A673 (cell line): Measurements from ENCODE around the gene ADCYAP1R1. TPM values are rescaled to one million over a fixed set of nuclear protein-coding genes. Genes with fewer than 3 reads are reported as not detected.

ENCODE experiments used
- BruUV-seq: library from RNA; stranded (reverse); fragments of 400-500 nt; replicated peaks from 2 replicates; lab custom pipeline; 2021; lab: Mats Ljungman, UMichigan
- CTCF ChIA-PET: fragments of 300-600 bp; sonication (Branson Sonifier 250); formaldehyde crosslinking; loops from one replicate; lab custom pipeline; 2022; ENCODE audit warnings: antibody characterized with exemption; lab: Charles Lee
- POLR2A ChIA-PET: fragments of 300-600 bp; sonication (Branson Sonifier 250); formaldehyde crosslinking; loops from one replicate; lab custom pipeline; 2022; ENCODE audit warnings: antibody characterized with exemption; ENCODE audit not compliant: low non-redundant PET; lab: Charles Lee
- DNase-seq: peaks from one replicate; pipeline ENCODE4 v3.0.0-alpha.2; 2015; ENCODE audit warnings: low spot score
- H3K27ac ChIP-seq: fragments of 200-600 bp; sonication (generic); 2 replicates; pipeline ENCODE4 v1.5.1; 2016; ENCODE audit warnings: mixed run types, low read depth, mild to moderate bottlenecking, mixed read lengths, antibody characterized with exemption, low read length; ENCODE audit not compliant: poor library complexity, severe bottlenecking
- H3K27me3 ChIP-seq: fragments of 200-600 bp; sonication (generic); replicated peaks from 2 replicates; pipeline ENCODE4 v1.6.1; 2017; ENCODE audit warnings: mixed run types, low read depth, mild to moderate bottlenecking, mixed read lengths, antibody characterized with exemption, low read length; ENCODE audit not compliant: insufficient read depth, poor library complexity
- H3K36me3 ChIP-seq: fragments of 200-600 bp; sonication (generic); 2 replicates; pipeline ENCODE4 v1.6.1; 2016; ENCODE audit warnings: mixed run types, mild to moderate bottlenecking, mixed read lengths, antibody characterized with exemption, low read length; ENCODE audit not compliant: insufficient read depth, poor library complexity, severe bottlenecking
- H3K4me1 ChIP-seq: fragments of 200-600 bp; sonication (generic); 2 replicates; pipeline ENCODE4 v1.6.1; 2017; ENCODE audit warnings: mixed run types, mild to moderate bottlenecking, mixed read lengths, antibody characterized with exemption, low read length; ENCODE audit not compliant: insufficient read depth, poor library complexity, severe bottlenecking
- H3K4me3 ChIP-seq: fragments of 200-600 bp; sonication (generic); 2 replicates; pipeline ENCODE4 v1.5.1; 2016; ENCODE audit warnings: low read depth, mixed run types, mild to moderate bottlenecking, mixed read lengths, low read length; ENCODE audit not compliant: poor library complexity, severe bottlenecking
- H3K9me3 ChIP-seq: fragments of 200-600 bp; sonication (generic); 2 replicates; pipeline ENCODE4 v1.6.1; 2016; ENCODE audit warnings: mixed run types, low read depth, mild to moderate bottlenecking, mixed read lengths, antibody characterized with exemption, low read length; ENCODE audit not compliant: poor library complexity, severe bottlenecking
- EZH2 ChIP-seq: fragments of 200-600 bp; sonication (generic); IDR thresholded peaks from 2 replicates; pipeline ENCODE4 v1.6.1; 2017; ENCODE audit warnings: borderline replicate concordance, low read depth, mild to moderate bottlenecking, mixed read lengths, antibody characterized with exemption, low read length; ENCODE audit not compliant: poor library complexity, severe bottlenecking
- intact Hi-C: fragments of 100-400 bp; cut with micrococcal nuclease; formaldehyde crosslinking; loops from one replicate; pipeline ENCODE4 v1.10.0; 2022; ENCODE audit not compliant: unreplicated experiment
- total RNA-seq: library from RNA; stranded (reverse); gene quantifications from 2 replicates; pipeline ENCODE4 v1.2.3, GENCODE V29; 2021
- TF ChIP-seq, protein P1 (sequence below): fragments of 300-800, 200-600 bp; sonication (generic); conservative IDR thresholded peaks from 2 replicates; pipeline ENCODE4 v1.5.1; 2017; ENCODE audit warnings: low read depth, mild to moderate bottlenecking, antibody characterized with exemption, low read length, moderate library complexity, mixed read lengths

Gene ADCYAP1R1
- total RNA-seq, 1 experiment from 2014 or later = not detected

DNA sequence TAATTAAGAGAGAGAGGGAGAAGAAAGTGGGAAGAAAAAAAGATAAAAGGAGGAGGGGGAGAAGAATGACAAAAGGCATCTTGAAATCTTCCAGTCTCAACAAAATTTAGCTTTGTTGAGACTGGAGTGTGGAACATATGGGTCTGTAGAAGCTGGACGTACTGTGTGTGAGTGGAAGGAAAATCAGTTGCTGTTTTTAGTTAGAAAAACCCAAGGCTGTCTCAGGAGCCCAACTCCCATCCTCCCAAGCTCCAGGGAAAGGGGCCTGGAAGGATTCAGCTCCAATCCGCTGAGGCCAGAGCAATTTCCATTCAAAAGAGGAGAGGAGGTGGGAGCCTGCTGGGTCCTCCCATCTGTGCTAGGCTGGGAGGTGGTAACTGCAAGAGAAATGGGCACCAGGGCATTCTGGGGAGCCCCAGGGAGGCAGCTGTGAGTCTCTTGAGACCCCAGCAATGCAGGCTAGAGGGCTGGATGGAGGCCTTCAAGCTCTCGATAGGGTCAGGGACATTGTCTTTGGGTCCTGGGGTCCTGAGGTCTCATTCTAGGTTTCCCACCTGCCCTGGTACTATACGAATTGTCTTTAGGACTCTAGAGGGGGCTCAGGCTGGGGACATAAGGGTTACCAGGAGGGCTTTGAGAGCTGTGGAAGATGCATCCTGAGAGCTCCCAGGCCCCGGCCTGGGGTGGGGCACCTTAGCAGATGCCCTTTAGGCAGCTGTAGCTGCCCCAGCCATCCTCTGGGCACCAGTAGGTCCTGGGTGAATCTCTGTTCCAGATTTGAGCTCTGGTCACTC is 21.4 kb downstream of the ADCYAP1R1 start:
- BruUV-seq = no TSS peak
- H3K27me3 ChIP-seq = no peaks in the 10 kb centered on the region
- ChIA-PET CTCF (no interaction called here), POLR2A (no interaction called here)
- H3K4me3 ChIP-seq = no peak overlapping the region
- no peak for DNase-seq
- intact Hi-C loops = no loop called here
- no peaks in the 10 kb centered on the region for H3K9me3 ChIP-seq
- no peak overlapping the region for H3K27ac ChIP-seq
- no peaks in the 10 kb centered on the region for H3K36me3 ChIP-seq
- H3K4me1 ChIP-seq = no peaks in the 10 kb centered on the region
- TF ChIP-seq, protein P1, sequence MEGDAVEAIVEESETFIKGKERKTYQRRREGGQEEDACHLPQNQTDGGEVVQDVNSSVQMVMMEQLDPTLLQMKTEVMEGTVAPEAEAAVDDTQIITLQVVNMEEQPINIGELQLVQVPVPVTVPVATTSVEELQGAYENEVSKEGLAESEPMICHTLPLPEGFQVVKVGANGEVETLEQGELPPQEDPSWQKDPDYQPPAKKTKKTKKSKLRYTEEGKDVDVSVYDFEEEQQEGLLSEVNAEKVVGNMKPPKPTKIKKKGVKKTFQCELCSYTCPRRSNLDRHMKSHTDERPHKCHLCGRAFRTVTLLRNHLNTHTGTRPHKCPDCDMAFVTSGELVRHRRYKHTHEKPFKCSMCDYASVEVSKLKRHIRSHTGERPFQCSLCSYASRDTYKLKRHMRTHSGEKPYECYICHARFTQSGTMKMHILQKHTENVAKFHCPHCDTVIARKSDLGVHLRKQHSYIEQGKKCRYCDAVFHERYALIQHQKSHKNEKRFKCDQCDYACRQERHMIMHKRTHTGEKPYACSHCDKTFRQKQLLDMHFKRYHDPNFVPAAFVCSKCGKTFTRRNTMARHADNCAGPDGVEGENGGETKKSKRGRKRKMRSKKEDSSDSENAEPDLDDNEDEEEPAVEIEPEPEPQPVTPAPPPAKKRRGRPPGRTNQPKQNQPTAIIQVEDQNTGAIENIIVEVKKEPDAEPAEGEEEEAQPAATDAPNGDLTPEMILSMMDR = no peak
- no peak for TF ChIP-seq EZH2

DNA sequence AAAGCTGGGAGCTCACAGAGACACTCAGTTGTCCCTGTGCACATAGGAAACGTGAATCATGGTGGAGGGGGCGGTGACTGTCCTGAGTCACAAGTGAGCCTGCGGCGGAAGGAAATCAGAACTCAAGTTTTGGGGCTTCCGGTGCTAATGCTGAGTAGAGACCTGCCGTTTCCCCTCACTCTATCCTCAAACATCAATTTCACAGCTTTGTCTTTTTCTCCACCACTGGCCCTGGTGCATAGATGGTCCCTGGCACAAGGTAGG is 21.9 kb downstream of the ADCYAP1R1 start:
- no TSS peak for BruUV-seq
- ChIA-PET CTCF (no interaction called here), POLR2A (no interaction called here)
- Histone ChIP-seq H3K4me3 (no peak overlapping the region), H3K27ac (no peak overlapping the region), H3K9me3 (no peaks in the 10 kb centered on the region), H3K4me1 (no peaks in the 10 kb centered on the region), H3K27me3 (no peaks in the 10 kb centered on the region), H3K36me3 (no peaks in the 10 kb centered on the region)
- DNase-seq = no peak
- intact Hi-C loops = no loop called here
- TF ChIP-seq, protein P1 = no peak
- TF ChIP-seq EZH2 = no peak

DNA sequence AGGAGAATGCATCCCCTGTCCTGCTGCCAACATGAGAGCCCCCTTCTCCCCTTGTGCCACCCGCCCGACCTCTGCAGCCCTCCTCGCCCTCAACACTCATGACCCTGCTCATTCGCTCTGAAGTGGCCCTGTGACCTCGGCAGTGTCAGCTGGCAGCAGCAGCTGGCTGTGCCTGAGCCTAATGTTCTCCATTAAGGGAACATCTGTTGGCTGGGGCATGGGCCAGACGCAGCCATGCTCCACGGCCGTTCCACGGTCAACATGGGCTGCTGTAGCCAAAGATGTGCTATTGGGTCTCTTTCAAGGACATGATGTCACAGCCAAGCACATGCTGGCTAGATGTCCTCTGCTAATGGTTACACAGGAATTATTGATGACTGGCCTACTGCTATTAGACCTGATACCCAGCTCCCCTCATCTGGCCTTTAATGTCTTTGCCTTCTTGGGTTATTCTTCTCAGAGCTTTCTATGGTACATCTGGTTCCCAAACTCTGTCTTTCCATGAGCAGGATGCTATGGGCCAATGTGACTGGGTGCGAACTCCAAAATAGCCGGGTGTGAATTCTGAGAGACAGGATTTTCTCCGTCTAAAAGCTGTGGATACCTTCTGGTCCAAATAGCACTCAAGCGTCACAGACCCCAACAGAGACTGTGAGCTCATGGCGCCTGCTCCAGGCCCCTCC is 22.4 kb downstream of the ADCYAP1R1 start:
- no peaks in the 10 kb centered on the region for H3K9me3 ChIP-seq
- BruUV-seq = no TSS peak
- H3K27me3 ChIP-seq = no peaks in the 10 kb centered on the region
- no peak overlapping the region for H3K4me3 ChIP-seq
- intact Hi-C loops = no loop called here
- no peak for TF ChIP-seq EZH2
- TF ChIP-seq, protein P1 = no peak
- ChIA-PET CTCF (no interaction called here), POLR2A (no interaction called here)
- no peak overlapping the region for H3K27ac ChIP-seq
- H3K4me1 ChIP-seq = no peaks in the 10 kb centered on the region
- no peak for DNase-seq
- H3K36me3 ChIP-seq = no peaks in the 10 kb centered on the region
